Large intestine (tissue), 3 donors: ENCODE measurements around the gene CSF3R. TPM values are rescaled to one million over a fixed set of nuclear protein-coding genes. Genes with fewer than 3 reads are reported as not detected.
A peak's percentile ranks its signal among the peaks of the same experiment; 100 is the strongest.

Source experiments
- DNase-seq, 2 donors: peaks; one replicate each; pipeline versions ENCODE4 v3.0.0 to v3.0.0-alpha.2; 2013
- H3K27ac ChIP-seq: one replicate; pipeline ENCODE4 v1.5.1; 2013; ENCODE audit warnings: low read length
- H3K27me3 ChIP-seq: 2 replicates; pipeline ENCODE4 v1.6.1; 2013; ENCODE audit warnings: low read length; ENCODE audit not compliant: control insufficient read depth, insufficient read depth
- H3K36me3 ChIP-seq: 2 replicates; pipeline ENCODE4 v1.6.1; 2013; ENCODE audit warnings: low read length; ENCODE audit not compliant: control insufficient read depth, insufficient read depth
- H3K4me1 ChIP-seq: one replicate; pipeline ENCODE4 v1.6.1; 2013; ENCODE audit warnings: low read length; ENCODE audit not compliant: control insufficient read depth, insufficient read depth
- H3K4me3 ChIP-seq: one replicate; pipeline ENCODE4 v1.5.1; 2013; ENCODE audit warnings: low read length
- H3K9me3 ChIP-seq: one replicate; pipeline ENCODE4 v1.6.1; 2013; ENCODE audit warnings: mild to moderate bottlenecking, low read depth, low read length, moderate library complexity; ENCODE audit not compliant: control insufficient read depth
- WGBS: methylation state at CpG from one replicate; pipeline ENCODE4 v1.1.5; 2013; ENCODE audit warnings: low lambda C conversion rate; ENCODE audit not compliant: insufficient coverage; 5-methylcytosine and 5-hydroxymethylcytosine counted together
- polyA plus RNA-seq: library from polyadenylated mRNA; unstranded; fragments of 120-200 nt; gene quantifications from one replicate; pipeline ENCODE4 v1.2.1, GENCODE V29; 2013

Gene CSF3R
- polyA plus RNA-seq, 1 donor, result 4.1 TPM

DNA sequence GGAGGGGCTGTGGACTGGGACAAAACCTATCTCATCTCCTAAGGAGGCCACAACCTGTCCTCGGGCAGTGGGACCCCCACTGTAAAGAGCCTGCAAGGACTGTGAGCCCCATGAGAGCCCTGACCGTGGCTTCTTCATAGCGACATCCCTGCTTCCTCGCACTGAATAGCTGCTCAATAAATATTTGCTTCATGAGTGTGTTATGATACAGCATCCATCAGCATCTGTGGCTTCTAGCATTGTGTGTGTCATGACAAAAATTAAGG lies 40.5 kb upstream of the CSF3R start:
- Histone ChIP-seq H3K36me3 (no peaks in the 10 kb centered on the region), H3K27ac (no peak overlapping the region)
- no CpG with 5 or more reads among the region's 4 CpGs for WGBS

DNA sequence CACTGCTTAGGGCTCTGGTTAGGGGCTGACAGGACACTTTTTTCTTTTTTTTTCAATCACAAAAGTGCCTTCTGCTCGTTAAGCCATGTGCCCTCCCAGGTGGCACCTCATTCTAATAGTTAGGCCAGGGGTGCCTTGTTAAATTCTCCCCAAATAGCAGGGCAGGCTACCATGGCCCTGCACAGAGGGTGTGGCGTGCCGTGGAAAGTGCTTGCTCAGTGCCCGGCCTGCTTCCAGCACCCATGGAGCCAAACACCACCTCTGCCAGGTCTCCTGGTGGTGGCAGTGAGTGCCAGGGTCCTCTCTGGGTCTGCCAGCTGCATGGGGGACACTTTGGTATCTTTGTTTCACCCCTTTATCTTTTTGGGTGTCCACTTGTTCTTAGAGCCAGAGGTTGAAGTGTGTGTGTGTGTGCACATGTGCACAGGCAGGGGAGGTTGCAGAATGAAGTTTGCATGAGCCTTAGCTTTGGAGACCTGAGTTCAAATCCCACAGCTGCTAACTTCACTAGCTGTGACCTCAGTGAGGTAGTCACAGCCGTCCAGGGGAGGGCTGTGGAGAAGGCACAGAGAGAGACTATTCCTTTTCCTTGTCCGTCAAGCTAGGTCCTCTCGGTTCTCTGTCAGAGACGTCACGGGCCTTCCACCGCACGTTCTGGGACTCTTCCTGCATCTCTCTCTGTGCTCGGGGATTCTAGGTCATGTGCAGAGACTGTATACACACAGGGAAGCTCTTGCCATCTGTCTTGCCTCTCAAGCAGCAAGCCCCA lies 39.9 kb upstream of the CSF3R start:
- H3K4me3 ChIP-seq, result no peak overlapping the region
- 83% methylated on average over 5 of the region's 12 CpGs for WGBS
- H3K27me3 ChIP-seq, result no peaks in the 10 kb centered on the region
- no peak overlapping the region for H3K27ac ChIP-seq
- H3K4me1 ChIP-seq, result no peaks in the 10 kb centered on the region
- no peak for DNase-seq
- no peaks in the 10 kb centered on the region for H3K9me3 ChIP-seq
- no peaks in the 10 kb centered on the region for H3K36me3 ChIP-seq

More for the DNA sequence above, 40.5 kb upstream of the CSF3R start:
- Histone ChIP-seq H3K9me3 (no peaks in the 10 kb centered on the region), H3K27me3 (no peaks in the 10 kb centered on the region), H3K4me3 (no peak overlapping the region), H3K4me1 (no peaks in the 10 kb centered on the region)
- DNase-seq, result no peak

DNA sequence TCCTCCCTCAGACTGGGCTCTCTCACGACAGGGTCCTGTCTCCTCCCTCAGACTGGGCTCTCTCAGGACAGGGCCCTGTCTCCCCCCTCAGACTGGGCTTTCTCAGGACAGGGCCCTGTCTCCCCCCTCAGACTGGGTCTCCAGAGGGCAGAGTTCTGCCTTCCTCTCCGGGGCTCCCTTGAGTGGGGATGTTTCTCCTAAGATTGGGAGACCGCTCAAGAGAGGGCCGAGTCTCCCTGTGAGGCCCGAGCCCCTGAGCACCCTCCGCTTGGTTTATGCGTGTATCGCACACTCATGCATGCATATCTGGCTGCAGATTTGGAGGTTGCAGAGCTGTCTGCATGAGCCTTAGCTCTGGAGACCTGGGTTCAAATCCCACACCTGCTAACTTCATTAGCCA lies 39.3 kb upstream of the CSF3R start:
- WGBS, result no CpG with 5 or more reads among the region's 8 CpGs
- H3K4me1 ChIP-seq, result no peaks in the 10 kb centered on the region
- no peak overlapping the region for H3K27ac ChIP-seq

DNA sequence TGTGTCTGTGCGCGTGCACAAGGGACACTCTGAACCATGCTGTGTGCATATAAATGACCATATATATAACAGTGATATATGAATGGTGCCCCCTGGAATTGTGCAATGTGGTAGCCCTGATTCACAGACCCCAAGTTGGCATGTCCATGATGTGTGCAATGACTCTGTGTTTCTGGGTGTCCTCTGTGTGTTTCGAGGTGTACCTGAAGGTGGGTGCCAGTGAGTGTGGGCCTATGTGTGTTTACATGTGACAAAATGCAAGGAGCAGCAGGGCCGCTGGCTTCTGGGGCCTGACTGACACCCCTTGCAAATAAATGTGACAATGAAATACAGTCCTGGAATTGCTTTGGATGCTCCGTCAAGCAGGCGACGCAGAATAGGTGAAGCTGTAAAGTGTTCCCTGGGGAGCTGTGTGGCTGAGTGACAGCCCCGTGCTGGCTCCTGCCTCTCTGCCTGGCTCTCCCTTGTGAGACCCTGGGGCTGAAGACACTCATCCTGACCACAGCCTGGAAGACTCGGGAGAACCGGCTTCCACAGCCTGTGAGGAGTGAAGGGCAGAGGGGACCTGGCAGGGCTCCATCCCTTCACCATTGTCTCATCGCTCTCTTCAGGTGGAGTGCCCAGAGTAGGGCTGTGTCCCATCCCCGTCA lies 38.2 kb upstream of the CSF3R start:
- no peaks in the 10 kb centered on the region for H3K36me3 ChIP-seq
- H3K27me3 ChIP-seq, result no peaks in the 10 kb centered on the region
- H3K9me3 ChIP-seq, result no peaks in the 10 kb centered on the region
- H3K4me1 ChIP-seq, result no peaks in the 10 kb centered on the region
- WGBS, result no CpG with 5 or more reads among the region's 12 CpGs
- H3K27ac ChIP-seq, result no peak overlapping the region
- DNase-seq, result no peak
- H3K4me3 ChIP-seq, result no peak overlapping the region

More for the DNA sequence above, 39.3 kb upstream of the CSF3R start:
- Histone ChIP-seq H3K9me3 (no peaks in the 10 kb centered on the region), H3K36me3 (no peaks in the 10 kb centered on the region), H3K27me3 (no peaks in the 10 kb centered on the region), H3K4me3 (no peak overlapping the region)
- no peak for DNase-seq

DNA sequence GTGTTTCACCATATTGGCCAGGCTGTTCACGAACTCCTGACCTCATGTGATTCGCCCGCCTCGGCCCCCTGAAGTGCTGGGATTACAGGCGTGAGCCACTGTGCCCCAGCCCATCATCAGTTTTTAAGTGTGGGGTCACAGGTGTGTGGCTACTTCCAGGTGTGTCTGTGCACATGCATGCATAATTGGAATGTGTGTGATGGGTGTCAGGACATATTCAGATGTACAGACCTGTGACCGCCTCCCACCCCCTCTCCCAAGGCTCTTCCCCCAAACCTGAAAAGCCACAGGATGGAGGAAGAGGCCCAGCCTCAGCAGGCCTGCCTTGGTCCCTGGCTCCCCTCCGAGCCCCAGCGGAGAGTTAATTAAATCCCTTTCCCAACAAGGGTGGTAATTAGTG lies 37.3 kb upstream of the CSF3R start:
- Histone ChIP-seq H3K9me3 (no peaks in the 10 kb centered on the region), H3K4me1 (no peaks in the 10 kb centered on the region), H3K27ac (no peak overlapping the region), H3K4me3 (no peak overlapping the region), H3K36me3 (no peaks in the 10 kb centered on the region), H3K27me3 (no peaks in the 10 kb centered on the region)
- WGBS, result no CpG with 5 or more reads among the region's 8 CpGs
- no peak for DNase-seq

GRCh38 chr1:36517011-36517771 lies 34.5 kb upstream of the CSF3R start:
- no peak for DNase-seq
- Histone ChIP-seq H3K27ac (no peak overlapping the region), H3K36me3 (no peaks in the 10 kb centered on the region), H3K4me3 (no peak overlapping the region), H3K27me3 (no peaks in the 10 kb centered on the region), H3K4me1 (no peaks in the 10 kb centered on the region), H3K9me3 (no peaks in the 10 kb centered on the region)
- no CpG with 5 or more reads among the region's 16 CpGs for WGBS

GRCh38 chr1:36516372-36517010 lies 33.8 kb upstream of the CSF3R start:
- no peak overlapping the region for H3K4me3 ChIP-seq
- WGBS, result no CpG with 5 or more reads among the region's 10 CpGs
- DNase-seq, result peak; percentile 36 to 40
- no peaks in the 10 kb centered on the region for H3K27me3 ChIP-seq
- no peak overlapping the region for H3K27ac ChIP-seq
- no peaks in the 10 kb centered on the region for H3K9me3 ChIP-seq
- H3K36me3 ChIP-seq, result no peaks in the 10 kb centered on the region
- H3K4me1 ChIP-seq, result no peaks in the 10 kb centered on the region

DNA sequence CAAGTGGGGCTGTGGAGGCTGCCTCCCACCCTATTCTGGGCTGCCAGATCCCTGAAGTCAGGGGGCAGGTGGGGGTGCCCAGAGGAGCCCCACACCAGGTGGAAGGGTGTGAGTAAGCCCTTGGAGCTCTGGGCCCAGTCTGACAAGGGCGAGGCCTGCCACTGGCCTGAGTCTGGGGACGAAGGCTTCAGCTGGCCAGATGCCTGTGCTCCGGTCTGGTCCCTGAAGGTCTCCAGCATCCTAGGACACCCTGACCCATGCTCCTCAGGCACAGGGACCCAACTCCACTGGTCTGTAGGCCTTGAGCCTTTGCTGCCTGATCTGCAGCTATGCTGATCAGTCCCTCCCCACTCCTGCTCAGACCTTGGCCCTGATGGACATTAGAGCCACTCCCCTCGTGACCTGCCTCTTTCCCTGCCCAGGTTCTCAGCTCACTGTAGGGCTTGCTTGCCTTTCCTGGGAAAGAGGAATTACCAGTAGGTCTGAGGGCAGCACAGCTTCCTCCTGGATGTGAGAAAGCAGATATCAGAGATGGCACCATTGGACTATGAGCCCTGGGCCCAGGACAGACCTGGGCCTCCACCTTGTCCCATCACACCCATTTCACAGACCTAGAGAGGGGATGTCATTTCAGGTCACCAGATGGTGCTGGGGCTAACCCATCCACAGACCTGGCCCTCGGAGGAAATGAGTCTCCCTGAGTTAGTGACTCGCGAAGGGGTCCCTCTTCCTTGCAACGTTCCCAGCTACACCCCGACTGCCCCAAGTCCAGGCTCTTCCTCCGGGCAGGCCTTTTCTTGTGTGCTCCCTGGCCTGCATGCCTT lies 32.8 kb upstream of the CSF3R start:
- no peak for DNase-seq
- no peak overlapping the region for H3K27ac ChIP-seq
- H3K9me3 ChIP-seq, result no peaks in the 10 kb centered on the region
- no peaks in the 10 kb centered on the region for H3K4me1 ChIP-seq
- no peaks in the 10 kb centered on the region for H3K27me3 ChIP-seq
- H3K4me3 ChIP-seq, result no peak overlapping the region
- H3K36me3 ChIP-seq, result no peaks in the 10 kb centered on the region
- WGBS, result 80% methylated on average over 1 of the region's 10 CpGs

- no peaks in the 10 kb centered on the region for H3K4me1 ChIP-seq
- no peaks in the 10 kb centered on the region for H3K9me3 ChIP-seq
- no peaks in the 10 kb centered on the region for H3K27me3 ChIP-seq
- no peak overlapping the region for H3K27ac ChIP-seq
- H3K36me3 ChIP-seq, result no peaks in the 10 kb centered on the region
- no CpG with 5 or more reads among the region's 18 CpGs for WGBS
- H3K4me3 ChIP-seq, result no peak overlapping the region
- DNase-seq, result no peak
Observed at GRCh38 chr1:36514501-36514900, 31.8 kb upstream of the CSF3R start.
